ACC112 (cell line): ENCODE results near the gene GRB10.

Experiments
- H2AFZ ChIP-seq: fragments of 200-600 bp; sonication (generic); one replicate; pipeline ENCODE4 v1.6.0; 2017; ENCODE audit warnings: antibody characterized with exemption, low read length; ENCODE audit not compliant: unreplicated experiment
- H3K27ac ChIP-seq: fragments of 200-600 bp; sonication (generic); 2 replicates; pipeline ENCODE4 v1.5.1; 2014; ENCODE audit warnings: low read depth, mild to moderate bottlenecking, antibody characterized with exemption, low read length, moderate library complexity
- H3K27me3 ChIP-seq: fragments of 200-600 bp; sonication (generic); 2 replicates; pipeline ENCODE4 v1.6.1; 2014; ENCODE audit warnings: mild to moderate bottlenecking, antibody characterized with exemption, low read length, moderate library complexity, mixed read lengths; ENCODE audit not compliant: insufficient read depth
- H3K36me3 ChIP-seq: fragments of 200-600 bp; sonication (generic); 2 replicates; pipeline ENCODE4 v1.6.1; 2016; ENCODE audit warnings: mild to moderate bottlenecking, antibody characterized with exemption, low read length, moderate library complexity, mixed read lengths; ENCODE audit not compliant: insufficient read depth
- H3K4me1 ChIP-seq: fragments of 200-600 bp; sonication (generic); one replicate; pipeline ENCODE4 v1.6.1; 2016; ENCODE audit warnings: low read length, mixed read lengths; ENCODE audit not compliant: insufficient read depth, unreplicated experiment, control insufficient read depth
- H3K4me3 ChIP-seq: fragments of 200-600 bp; sonication (generic); 2 replicates; pipeline ENCODE4 v1.5.1; 2014; ENCODE audit warnings: mild to moderate bottlenecking, low read depth, low read length
- H3K79me2 ChIP-seq: fragments of 200-600 bp; sonication (generic); one replicate; pipeline ENCODE4 v1.6.0; 2016; ENCODE audit warnings: low read length; ENCODE audit not compliant: control insufficient read depth, unreplicated experiment, insufficient read depth

The GRB10 gene

GRCh38 chr7:50684011-50684712, 98.5 kb downstream of the GRB10 start:
- Histone ChIP-seq H3K27me3 (no peaks in the 10 kb centered on the region), H3K27ac (no peak overlapping the region), H3K36me3 (peaks cover 6% of the 10 kb centered on the region; the same call in 1 of the 2 replicates), H3K4me3 (no peak overlapping the region), H2AFZ (no peak overlapping the region), H3K79me2 (no peaks in the 10 kb centered on the region), H3K4me1 (no peaks in the 10 kb centered on the region)

DNA sequence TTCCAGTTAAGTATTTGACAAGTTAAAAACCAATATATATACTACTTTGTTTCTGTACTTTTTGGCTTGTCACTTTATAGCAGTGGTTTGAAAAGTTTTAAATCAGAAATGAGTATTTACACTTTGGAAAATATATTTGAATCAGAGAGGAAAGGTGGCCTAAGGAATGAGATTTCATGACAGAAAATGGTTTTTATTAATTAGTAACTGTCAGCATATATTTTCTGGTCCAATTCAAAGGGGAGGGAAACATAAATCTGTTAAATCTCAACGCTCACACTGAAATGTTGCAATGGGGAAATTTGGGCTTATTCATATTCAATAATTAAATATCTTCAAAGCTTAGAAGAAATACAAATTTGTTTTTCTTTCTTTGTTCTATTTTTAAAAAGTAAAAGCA, 100.1 kb downstream of the GRB10 start:
- Histone ChIP-seq H3K79me2 (no peaks in the 10 kb centered on the region), H3K27ac (no peak overlapping the region), H3K27me3 (no peaks in the 10 kb centered on the region), H2AFZ (no peak overlapping the region), H3K36me3 (peaks cover 4% of the 10 kb centered on the region; the same call in 1 of the 2 replicates), H3K4me3 (no peak overlapping the region), H3K4me1 (no peaks in the 10 kb centered on the region)

DNA sequence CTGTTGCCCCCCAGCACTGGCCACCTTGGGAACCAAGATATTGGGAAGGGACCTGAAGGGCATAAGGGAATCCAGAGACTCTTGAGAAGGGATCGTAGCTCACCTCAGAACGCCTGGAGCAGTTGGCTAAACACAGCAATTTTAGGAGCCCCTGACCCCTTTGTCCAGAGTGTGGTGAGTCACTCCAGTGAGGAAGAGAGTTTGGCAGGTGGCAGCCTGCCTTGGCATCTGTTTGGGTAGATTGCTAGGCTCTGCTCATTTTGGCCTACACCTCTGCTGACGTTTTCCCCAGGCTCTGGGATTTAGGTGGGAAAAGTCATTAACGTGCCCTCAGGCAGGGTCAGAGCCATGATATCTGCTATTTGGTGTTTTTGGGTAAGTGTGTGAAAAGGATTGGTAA, 100.6 kb downstream of the GRB10 start:
- Histone ChIP-seq H3K4me3 (no peak overlapping the region), H3K79me2 (no peaks in the 10 kb centered on the region), H2AFZ (no peak overlapping the region), H3K4me1 (no peaks in the 10 kb centered on the region), H3K36me3 (no peaks in the 10 kb centered on the region), H3K27me3 (no peaks in the 10 kb centered on the region), H3K27ac (no peak overlapping the region)

DNA sequence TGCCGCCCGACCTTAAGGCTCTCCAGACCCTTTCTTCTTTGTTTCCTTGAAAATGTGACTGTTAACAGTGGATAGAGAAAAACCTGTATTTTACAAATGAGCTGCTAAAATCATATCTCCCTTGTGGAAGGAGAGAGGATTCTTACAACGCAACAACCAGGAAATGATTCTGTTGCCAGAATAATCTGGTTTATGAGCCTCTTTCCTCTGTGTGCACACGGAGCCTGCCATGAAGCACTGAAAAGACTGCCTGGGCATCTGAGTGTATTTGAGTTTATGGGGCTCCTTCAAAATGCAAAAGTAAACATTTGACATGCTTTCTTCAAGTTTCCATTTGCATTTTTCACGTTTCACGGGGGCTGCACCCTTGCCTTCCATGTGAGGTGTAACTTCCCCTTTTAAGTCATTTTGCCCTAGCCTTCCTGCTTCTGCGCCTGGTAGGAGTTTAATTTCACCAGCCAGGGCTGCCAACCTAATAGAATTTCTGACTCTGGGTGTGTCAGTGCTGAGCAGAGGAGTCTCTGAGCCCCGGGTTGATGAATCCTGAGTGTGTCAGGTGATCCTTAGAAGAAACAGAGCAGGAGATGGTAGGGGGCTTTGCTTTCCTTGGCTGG, 101.2 kb downstream of the GRB10 start:
- Histone ChIP-seq H3K36me3 (no peaks in the 10 kb centered on the region), H2AFZ (no peak overlapping the region), H3K27me3 (no peaks in the 10 kb centered on the region), H3K27ac (no peak overlapping the region), H3K4me1 (no peaks in the 10 kb centered on the region), H3K4me3 (no peak overlapping the region), H3K79me2 (no peaks in the 10 kb centered on the region)

DNA sequence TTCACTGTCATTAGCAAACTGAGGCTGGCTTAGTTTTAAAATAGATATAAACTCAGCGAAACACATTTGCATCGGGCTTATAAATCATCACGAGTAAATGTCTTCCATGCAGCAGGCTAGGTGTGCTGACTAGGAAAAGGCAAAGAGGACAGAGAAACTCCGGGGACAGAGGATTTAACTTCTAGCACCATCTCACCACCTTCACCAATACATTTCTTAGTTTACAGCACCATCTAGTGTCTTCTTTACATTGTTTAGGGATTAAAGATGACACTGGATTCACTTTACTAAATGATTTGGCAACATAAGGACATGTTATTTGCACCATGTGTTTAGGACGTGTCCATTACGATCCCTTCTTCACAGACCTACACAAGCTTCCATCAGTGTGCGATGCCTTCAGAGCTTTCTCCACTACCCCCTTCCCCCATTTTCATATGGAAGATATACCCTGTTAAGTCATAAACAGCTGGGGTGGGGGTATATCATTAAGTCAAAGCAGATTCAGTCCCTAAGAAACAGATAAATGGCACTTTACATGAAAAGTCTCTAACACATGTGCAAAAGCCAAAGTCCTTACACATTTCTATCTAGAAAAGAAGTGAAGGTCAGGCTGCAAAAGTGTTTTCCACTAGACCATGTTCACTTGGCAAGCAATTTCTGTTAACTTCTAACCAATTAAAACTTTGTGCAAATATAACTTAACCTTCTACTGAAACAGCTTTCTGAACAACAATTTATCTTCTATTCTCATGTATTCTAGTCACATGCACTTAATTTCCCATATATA, 103.3 kb downstream of the GRB10 start:
- H3K27ac ChIP-seq, result no peak overlapping the region
- H3K4me1 ChIP-seq, result no peaks in the 10 kb centered on the region
- no peaks in the 10 kb centered on the region for H3K27me3 ChIP-seq
- no peak overlapping the region for H3K4me3 ChIP-seq
- no peaks in the 10 kb centered on the region for H3K36me3 ChIP-seq
- no peaks in the 10 kb centered on the region for H3K79me2 ChIP-seq
- no peak overlapping the region for H2AFZ ChIP-seq

DNA sequence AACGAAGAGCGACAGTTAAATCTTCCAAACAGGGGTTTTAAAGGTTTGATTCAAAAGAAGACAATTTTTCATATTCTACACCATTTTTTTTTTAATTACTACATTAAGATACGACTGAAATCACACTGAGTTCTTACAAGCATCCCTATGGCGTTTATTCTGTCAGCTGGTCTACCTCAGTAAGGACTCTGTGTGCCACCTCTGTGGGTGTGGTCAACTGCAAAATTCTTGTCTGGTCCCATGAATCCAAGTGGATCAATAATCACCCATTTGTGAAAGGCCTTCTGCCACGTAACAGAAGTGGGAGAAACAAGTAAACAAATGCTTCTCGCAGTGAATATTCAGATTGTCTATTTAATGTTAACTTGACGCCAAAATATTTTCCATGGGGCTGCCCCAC, 104.1 kb downstream of the GRB10 start:
- no peaks in the 10 kb centered on the region for H3K27me3 ChIP-seq
- H2AFZ ChIP-seq, result no peak overlapping the region

GRCh38 chr7:50677638-50677996, 105.1 kb downstream of the GRB10 start:
- Histone ChIP-seq H2AFZ (no peak overlapping the region), H3K27ac (no peak overlapping the region), H3K4me1 (no peaks in the 10 kb centered on the region), H3K27me3 (no peaks in the 10 kb centered on the region), H3K36me3 (no peaks in the 10 kb centered on the region), H3K79me2 (no peaks in the 10 kb centered on the region), H3K4me3 (no peak overlapping the region)

More for the DNA sequence above, 104.1 kb downstream of the GRB10 start:
- Histone ChIP-seq H3K4me1 (no peaks in the 10 kb centered on the region), H3K4me3 (no peak overlapping the region), H3K27ac (no peak overlapping the region), H3K36me3 (no peaks in the 10 kb centered on the region), H3K79me2 (no peaks in the 10 kb centered on the region)

- Histone ChIP-seq H3K4me1 (no peaks in the 10 kb centered on the region), H3K27me3 (no peaks in the 10 kb centered on the region), H3K79me2 (no peaks in the 10 kb centered on the region), H3K36me3 (no peaks in the 10 kb centered on the region), H3K4me3 (no peak overlapping the region), H3K27ac (no peak overlapping the region), H2AFZ (no peak overlapping the region)
Measured at GRCh38 chr7:50676740-50677637, 105.7 kb downstream of the GRB10 start.

DNA sequence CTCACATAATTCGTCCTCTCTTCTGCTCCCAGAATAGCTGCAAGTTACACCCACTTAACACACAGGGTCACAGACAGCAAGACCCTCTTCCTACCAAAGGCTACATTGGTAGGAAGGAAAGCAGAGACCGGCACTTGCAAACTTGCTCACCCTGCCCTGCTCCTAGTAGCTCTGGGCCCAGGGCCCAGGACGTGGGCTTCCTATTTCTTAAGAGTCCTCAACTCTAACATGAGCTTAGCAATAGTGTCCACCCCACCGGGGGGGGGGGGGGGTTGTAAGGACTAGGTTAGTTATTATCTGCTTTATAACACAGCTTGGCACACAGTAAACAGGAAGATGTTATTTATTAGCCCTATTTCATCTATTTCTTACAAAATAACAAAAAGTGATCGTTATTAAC, 106.6 kb downstream of the GRB10 start:
- no peak overlapping the region for H2AFZ ChIP-seq
- H3K27me3 ChIP-seq, result no peaks in the 10 kb centered on the region
- no peaks in the 10 kb centered on the region for H3K79me2 ChIP-seq
- H3K27ac ChIP-seq, result no peak overlapping the region
- H3K4me3 ChIP-seq, result no peak overlapping the region
- no peaks in the 10 kb centered on the region; the same call in 1 of the 2 replicates for H3K36me3 ChIP-seq
- H3K4me1 ChIP-seq, result no peaks in the 10 kb centered on the region
